Hematopoietic multipotent progenitor cell treated with erythropoietin and hydrocortisone succinate and interleukin-3 and kit ligand, for 4 days (in vitro differentiated cells): ENCODE results near the gene ITGA11.

ENCODE experiments used
- DNase-seq: peaks from one replicate; pipeline ENCODE4 v3.0.0-alpha.2; 2015

The ITGA11 gene, protein sequence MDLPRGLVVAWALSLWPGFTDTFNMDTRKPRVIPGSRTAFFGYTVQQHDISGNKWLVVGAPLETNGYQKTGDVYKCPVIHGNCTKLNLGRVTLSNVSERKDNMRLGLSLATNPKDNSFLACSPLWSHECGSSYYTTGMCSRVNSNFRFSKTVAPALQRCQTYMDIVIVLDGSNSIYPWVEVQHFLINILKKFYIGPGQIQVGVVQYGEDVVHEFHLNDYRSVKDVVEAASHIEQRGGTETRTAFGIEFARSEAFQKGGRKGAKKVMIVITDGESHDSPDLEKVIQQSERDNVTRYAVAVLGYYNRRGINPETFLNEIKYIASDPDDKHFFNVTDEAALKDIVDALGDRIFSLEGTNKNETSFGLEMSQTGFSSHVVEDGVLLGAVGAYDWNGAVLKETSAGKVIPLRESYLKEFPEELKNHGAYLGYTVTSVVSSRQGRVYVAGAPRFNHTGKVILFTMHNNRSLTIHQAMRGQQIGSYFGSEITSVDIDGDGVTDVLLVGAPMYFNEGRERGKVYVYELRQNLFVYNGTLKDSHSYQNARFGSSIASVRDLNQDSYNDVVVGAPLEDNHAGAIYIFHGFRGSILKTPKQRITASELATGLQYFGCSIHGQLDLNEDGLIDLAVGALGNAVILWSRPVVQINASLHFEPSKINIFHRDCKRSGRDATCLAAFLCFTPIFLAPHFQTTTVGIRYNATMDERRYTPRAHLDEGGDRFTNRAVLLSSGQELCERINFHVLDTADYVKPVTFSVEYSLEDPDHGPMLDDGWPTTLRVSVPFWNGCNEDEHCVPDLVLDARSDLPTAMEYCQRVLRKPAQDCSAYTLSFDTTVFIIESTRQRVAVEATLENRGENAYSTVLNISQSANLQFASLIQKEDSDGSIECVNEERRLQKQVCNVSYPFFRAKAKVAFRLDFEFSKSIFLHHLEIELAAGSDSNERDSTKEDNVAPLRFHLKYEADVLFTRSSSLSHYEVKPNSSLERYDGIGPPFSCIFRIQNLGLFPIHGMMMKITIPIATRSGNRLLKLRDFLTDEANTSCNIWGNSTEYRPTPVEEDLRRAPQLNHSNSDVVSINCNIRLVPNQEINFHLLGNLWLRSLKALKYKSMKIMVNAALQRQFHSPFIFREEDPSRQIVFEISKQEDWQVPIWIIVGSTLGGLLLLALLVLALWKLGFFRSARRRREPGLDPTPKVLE

GRCh38 chr15:68431792-68432401 lies at the start of gene ITGA11:
Gene ITGA11, minus strand, starts transcription at chr15:68432163. Its CDS starts 97 bp downstream, at chr15:68432066.
- DNase-seq, result peak; percentile 63

- no peak for DNase-seq
These were observed 49.4 kb upstream of the ITGA11 start for GRCh38 chr15:68481321-68481720.

DNA sequence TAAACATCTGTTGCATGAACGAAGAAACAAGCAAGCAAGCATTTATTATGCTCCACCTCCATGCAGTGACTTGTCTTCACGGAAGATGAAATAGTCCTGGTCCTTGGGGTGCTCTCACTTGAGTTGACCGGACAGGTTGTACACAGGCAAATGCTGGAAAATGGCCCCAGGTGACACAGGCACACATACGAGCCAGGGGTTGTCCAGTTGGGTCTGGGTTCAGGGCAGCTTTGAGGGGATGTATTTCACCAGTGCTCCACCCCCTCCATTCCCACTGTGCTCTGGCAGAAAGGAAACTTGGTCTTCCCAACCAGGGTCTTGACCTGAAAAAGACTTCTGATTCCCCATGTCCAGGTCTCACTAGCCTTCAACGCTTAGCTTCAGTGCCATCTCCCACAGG lies 48.3 kb upstream of the ITGA11 start:
- DNase-seq, result no peak

DNA sequence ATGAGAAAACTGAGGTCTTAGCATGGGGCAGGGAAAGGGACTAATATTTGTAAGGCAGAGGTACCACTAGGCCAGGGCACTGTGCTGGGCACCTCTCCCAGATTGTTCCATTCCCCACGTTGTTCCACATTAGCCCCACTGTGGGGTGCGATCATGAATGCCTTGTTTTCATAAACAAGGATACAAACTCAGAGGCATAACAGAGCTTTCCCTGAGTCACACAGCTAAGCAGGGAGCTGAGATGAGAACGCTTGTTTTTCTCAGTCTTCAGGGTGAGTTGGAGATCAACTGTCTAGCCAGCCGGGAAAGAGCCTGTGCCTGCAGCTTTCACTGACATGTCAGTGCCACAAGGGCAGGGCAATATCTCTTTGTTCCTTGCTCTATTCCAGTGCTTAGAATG lies 47.9 kb upstream of the ITGA11 start:
- DNase-seq, result no peak

DNA sequence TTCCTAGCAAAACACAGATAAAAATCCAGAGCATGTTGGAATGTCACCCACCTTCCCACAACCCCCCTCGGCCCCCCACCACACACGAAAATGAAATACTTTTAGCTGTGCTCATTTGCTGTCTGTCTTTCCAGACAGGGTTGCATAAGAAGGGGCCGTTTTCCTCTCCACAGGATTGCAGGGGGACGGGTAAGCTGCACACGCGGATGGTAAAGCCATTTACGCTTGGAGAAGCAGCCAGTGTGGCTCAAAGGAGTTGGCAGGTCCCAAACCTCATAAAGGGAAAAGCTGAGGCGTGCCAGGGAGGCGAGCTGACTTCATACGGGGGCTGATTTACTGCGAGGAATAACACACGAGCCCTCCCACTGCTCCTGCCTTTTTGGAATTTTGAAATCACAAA lies 47.4 kb upstream of the ITGA11 start:
- no peak for DNase-seq

DNA sequence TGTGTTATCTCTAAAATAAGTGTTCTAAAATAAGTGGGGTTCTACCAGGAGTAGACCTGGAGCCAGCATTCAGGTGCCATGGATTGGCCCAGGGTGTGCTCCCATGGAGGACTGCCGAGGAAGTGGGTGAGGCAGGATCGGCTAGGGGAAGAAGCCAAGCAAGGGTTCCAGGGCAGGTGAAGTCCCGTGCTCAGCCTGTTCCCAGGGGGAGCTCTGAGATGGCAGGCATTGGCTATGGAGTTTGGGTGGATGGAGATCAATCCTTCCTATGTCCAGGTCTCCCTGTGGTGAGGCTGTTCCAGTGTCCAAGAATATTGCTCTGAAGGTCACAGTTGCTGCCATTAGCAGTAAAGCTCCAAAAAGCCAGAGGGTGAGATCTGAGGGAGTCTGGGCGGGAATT lies 46.9 kb upstream of the ITGA11 start:
- no peak for DNase-seq

GRCh38 chr15:68475449-68475848 lies 43.5 kb upstream of the ITGA11 start:
- DNase-seq, result no peak

DNA sequence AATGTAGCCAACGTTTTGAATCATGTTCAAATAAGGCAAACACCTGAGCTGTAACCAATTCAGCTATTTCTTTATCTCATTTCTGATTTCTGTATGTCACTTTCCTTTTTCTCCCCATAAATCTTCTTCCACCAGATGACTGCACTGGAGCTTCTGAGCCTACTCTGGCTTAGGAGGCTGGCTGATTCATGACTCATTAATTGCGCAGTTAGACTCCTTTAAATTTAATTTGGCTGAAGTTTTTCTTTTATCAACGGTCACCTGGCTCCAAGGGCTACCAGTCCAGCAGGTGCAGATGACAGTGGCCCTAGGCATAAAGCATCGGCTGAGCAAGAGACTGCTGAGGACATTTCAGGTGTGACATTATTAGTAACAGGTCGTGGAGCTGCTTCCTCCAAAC lies 39.6 kb upstream of the ITGA11 start:
- no peak for DNase-seq

DNA sequence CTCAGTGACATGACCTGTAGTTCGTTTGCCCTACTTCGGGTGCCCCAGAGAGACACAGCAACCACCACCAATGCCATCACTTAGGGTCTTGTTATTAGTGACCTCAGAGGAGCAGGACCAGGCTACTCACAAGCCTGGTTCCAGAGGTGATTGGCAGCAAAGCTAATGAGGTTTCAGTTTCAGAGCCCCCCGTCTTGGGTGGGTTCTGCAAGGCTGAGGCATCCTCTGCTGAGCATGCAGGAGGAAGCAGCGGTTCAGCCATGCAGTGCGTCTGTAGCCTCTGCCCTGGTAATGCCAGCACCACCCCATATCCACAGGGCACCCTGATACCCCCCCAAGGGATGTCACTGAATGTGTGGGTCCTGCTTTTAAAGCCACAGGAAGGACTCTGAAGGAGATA lies 39.0 kb upstream of the ITGA11 start:
- no peak for DNase-seq

GRCh38 chr15:68470049-68470742 lies 38.2 kb upstream of the ITGA11 start:
- DNase-seq, result no peak

- DNase-seq, result no peak
These were observed 37.4 kb upstream of the ITGA11 start for GRCh38 chr15:68469162-68470048.

DNA sequence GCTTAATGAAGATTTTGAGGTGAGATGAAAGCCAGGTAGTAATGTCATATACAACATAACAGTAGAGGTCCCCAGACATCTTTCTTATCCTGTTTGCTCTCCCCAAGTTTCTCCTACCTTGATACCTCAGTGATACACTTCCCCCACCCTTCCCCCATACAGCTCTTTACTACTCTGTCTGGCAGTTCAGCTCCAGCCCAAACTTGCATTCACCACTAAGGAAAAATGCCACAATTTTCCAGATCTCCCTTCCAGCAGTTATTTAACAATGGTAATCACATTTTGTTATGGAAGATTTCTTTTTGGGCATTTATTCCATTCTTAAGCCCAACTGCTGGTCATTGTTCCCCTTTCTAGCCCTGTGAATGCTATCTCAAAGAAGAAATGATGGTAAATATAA lies 34.9 kb upstream of the ITGA11 start:
- no peak for DNase-seq

DNA sequence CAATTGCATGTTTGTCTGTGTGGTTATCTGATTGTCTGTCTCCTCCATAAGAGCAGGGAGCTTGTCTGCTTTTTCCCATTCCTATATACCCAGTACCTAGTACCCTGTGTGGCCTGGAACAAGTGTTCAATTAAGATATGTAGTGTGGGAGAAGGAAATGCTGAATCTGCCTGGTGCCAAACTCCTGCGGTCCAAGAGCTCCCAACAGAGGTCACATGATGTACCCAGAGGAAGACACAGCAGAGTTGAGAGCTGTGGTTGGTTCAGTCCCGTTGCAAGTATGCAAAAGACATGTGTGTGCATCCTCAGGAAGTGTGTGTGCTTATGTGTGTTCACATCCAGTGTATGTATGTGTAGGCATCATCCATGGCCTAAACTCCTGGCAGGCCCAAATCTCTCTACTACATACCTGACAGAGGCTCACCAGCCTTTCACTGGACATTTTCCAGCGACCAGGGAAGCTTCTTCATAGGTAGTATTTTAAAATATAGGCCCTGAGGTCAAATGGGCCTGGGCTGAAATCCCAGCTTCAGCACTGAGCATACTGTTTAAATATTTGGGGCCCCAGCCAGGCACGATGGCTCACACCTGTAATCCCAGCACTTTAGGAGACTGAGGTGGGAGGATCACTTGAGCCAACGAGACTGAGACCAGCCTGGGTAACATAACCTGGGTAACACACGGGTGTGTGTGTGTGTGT lies 34.0 kb upstream of the ITGA11 start:
- peak; percentile 34 for DNase-seq

DNA sequence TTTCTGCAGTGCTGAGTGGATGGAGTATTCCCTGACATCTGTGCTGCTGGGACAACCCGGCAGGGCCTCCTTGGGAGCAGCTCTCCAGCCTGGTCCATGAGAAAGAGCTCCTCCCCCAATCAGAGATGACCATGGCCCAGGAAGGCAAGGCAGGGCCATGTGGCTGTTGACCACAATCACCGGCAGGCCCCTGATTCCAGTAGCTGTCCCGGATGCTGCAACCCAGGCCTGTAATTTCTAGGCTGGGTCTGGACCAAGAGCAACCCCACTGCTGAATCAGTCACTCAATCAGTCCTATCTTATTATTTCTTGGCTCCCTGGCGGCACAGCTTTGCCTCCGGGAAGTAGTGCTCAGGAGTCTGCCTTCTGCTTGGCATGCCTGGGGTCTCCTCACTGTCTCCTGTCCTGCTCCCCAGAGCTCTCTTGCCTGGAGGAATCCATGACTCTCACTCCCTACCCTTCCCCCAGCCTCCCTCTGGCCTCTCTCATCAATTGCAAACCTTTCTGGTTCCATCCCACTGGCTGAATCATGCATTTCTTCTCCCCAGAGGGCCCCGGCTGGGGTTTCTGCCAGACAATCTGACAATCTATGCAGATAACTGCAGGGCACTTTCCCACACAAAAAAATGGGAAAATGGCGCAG lies 32.6 kb upstream of the ITGA11 start:
- no peak for DNase-seq

DNA sequence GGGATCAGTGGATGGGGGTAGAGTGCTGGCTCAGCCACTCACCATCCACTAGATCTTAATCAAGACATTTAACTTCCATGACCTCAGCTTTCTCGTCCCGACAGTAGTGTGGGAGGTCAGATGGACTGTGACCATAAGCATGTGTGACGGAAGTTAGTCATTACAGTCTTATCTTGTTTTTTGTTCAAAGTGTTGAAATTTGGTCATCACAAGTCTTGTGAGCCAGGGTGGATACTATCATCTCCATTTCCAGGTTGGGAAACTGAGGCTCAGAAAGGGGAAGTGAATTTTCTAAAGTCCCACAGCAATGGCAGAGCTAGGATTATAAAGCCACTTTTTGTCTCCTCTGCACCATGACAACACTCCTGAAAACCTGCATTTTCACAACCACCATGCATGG lies 32.0 kb upstream of the ITGA11 start:
- DNase-seq, result peak; percentile 4

DNA sequence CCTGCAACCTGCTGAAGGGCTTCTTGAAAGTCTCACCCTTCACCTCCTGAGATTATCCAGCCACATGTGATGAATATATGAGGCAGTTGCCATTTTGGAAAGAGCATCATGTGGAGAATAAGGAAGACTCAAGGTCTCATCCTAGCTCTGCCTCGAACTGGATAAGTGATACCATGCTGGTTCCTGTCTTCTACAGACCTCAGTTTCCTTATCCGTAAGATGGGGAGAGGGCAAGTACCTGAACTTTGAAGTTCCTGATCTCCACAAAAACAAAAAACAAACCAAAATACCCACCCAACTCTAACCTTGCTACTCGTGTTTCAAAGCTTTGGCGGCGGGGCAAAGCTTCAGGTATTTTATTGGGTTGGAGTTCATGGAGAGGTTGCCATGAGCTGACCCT lies 31.5 kb upstream of the ITGA11 start:
- no peak for DNase-seq

GRCh38 chr15:68460166-68460565 lies 28.2 kb upstream of the ITGA11 start:
- no peak for DNase-seq

GRCh38 chr15:68450192-68450591 lies 18.2 kb upstream of the ITGA11 start:
- no peak for DNase-seq

DNA sequence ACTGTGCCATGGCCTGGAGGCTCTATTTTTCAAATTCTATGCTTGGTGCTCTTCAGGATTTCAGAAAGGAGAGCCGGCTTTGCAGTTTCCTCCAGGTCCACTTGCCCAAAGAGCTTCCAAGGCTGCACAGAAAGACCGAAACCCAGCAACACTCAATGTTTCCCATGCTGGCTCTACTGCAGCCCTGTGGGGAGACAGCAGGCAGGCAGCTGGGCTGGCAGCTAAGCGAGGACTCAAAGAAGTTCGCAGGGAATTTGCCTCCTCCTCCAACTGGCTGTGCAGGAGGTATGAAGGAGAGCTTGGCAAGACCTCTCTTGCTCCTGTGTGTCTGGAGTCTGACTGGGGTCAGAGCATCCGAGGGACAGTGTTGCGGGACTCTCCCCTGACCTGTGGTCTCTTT lies 17.4 kb upstream of the ITGA11 start:
- no peak for DNase-seq
